GM10248 (cell line): Measurements from ENCODE around the gene PLCH1.

Source experiments
- CTCF ChIA-PET: fragments of 300-600 bp; sonication (Branson Sonifier 250); formaldehyde crosslinking; extraction: SDS; loops from one replicate; lab custom pipeline; 2021; ENCODE audit warnings: antibody characterized with exemption; lab: Yijun Ruan, JAX
- POLR2A ChIA-PET: fragments of 350-650 bp; sonication (Branson Sonifier 250); formaldehyde crosslinking; extraction: SDS; loops from one replicate; lab custom pipeline; 2020; ENCODE audit warnings: antibody characterized with exemption; lab: Yijun Ruan, JAX
- DNase-seq: peaks from one replicate; pipeline ENCODE4 v3.0.0; 2012; ENCODE audit errors: extremely low spot score
- CTCF ChIP-seq: IDR thresholded peaks from 2 replicates; pipeline ENCODE4 v1.5.1; 2012; ENCODE audit warnings: mild to moderate bottlenecking, low read depth; ENCODE audit errors: extremely low read depth, missing control alignments, control extremely low read depth

Gene PLCH1

GRCh38 chr3:155727836-155728235 lies 17.0 kb downstream of the PLCH1 start:
- CTCF ChIA-PET = interaction anchor here (1.1 kb wide), 1 partner anchor 11 kb away, joined by 4 read pairs; no protein-coding TSS in a partner anchor
- POLR2A ChIA-PET = interaction anchor here (0.6 kb wide), 1 partner anchor 18 kb away, joined by 3 read pairs; no protein-coding TSS in a partner anchor
- no peak for TF ChIP-seq CTCF
- DNase-seq = no peak

- POLR2A ChIA-PET = no interaction called here
- no peak for TF ChIP-seq CTCF
- CTCF ChIA-PET = interaction anchor here (1.7 to 6.4 kb wide), 2 partner anchors 12 to 331 kb away, joined by 6 to 48 read pairs; no protein-coding TSS in a partner anchor
- DNase-seq = no peak
Measured at GRCh38 chr3:155714295-155714718, 30.6 kb downstream of the PLCH1 start.

GRCh38 chr3:155712008-155712407 lies 32.9 kb downstream of the PLCH1 start:
- POLR2A ChIA-PET = no interaction called here

DNA sequence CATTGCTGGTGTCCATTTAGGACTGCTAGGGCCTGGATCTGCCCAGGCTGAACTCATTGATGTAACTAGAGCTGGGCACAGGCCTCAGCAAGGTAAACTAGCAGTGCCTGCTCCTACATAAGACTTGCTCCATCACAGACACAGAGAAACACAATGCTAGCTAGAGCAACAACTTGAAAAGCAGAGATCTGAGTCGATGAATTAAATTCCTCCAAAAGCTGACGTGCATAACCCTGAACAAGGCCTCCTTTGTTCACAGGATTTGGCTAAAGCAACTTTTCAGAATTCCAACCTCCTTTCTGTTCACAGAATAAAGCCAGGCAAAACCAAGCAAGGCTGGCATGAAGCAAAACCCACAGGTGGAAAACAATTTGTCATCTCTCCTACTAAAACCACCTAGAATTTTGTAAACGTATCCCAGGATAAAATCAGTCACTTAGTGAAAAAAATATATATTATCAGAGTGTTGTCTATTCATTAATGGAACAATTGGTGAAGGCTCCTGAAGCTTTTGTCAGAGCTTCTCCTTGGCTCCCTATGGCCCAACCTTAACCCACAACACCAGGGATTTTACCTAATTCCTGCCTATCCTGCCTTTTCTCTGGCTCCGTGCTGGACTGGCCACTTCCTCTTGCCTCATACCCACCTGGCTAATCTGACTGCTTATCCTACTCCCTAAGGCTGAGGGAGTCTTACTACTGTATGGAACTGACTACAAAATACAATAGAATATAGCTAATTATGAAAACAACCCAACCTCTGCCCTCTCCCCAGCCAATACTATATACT lies 39.9 kb downstream of the PLCH1 start:
- CTCF ChIA-PET = interaction anchor here (0.9 to 6.3 kb wide), 4 partner anchors 13 to 353 kb away, joined by 3 to 52 read pairs (median 26); no protein-coding TSS in a partner anchor
- no peak for TF ChIP-seq CTCF
- POLR2A ChIA-PET = no interaction called here
- no peak for DNase-seq

More at GRCh38 chr3:155712008-155712407, 32.9 kb downstream of the PLCH1 start:
- CTCF ChIA-PET = interaction anchor here (0.8 to 3.3 kb wide), 6 partner anchors 10 to 354 kb away, joined by 3 to 23 read pairs (median 3); partner anchors contain the start of gene C3orf33
- TF ChIP-seq CTCF = no peak
- peak; percentile 33 for DNase-seq

- ChIA-PET CTCF (interaction anchor here (0.9 to 6.3 kb wide), 6 partner anchors 13 to 352 kb away, joined by 3 to 52 read pairs (median 20); no protein-coding TSS in a partner anchor), POLR2A (no interaction called here)
- no peak for DNase-seq
Measured at GRCh38 chr3:155704061-155704460, 40.8 kb downstream of the PLCH1 start.

More at GRCh38 chr3:155704061-155704460, 40.8 kb downstream of the PLCH1 start:
- TF ChIP-seq CTCF = no peak
